HepG2 (cell line): ENCODE measurements around the gene ITM2B. TPM values are rescaled to one million over a fixed set of nuclear protein-coding genes. Genes with fewer than 3 reads are reported as not detected.

ENCODE experiments used
- ATAC-seq: fragments of 200-7000 bp; cut with Tn5 transposase; 3 replicates; pipeline ENCODE4 v1.9.1; 2020; ENCODE audit warnings: mild to moderate bottlenecking, moderate library complexity
- BruUV-seq: library from RNA; stranded (reverse); fragments of 400-500 nt; replicated peaks from 2 replicates; lab custom pipeline; 2021; lab: Mats Ljungman, UMichigan
- CTCF ChIA-PET: fragments of 300-600 bp; formaldehyde crosslinking; extraction: SDS; loops from one replicate; lab custom pipeline; 2021; ENCODE audit warnings: low total read pairs, inconsistent platforms, low intra/inter-chr PET ratio; lab: Yijun Ruan, JAX
- POLR2A ChIA-PET: fragments of 350-600 bp; sonication (Branson Sonifier 250); formaldehyde crosslinking; loops from one replicate; lab custom pipeline; 2020; ENCODE audit warnings: antibody characterized with exemption, inconsistent platforms; lab: Yijun Ruan, JAX
- DNase-seq: peaks from one replicate; pipeline ENCODE4 v3.0.0-alpha.2; 2015; ENCODE audit warnings: low spot score
- FAIRE-seq: peaks from 3 replicates; lab custom pipeline; 2011; peaks lifted over from hg19 to GRCh38; lab: Jason Lieb, UNC
- H2AFZ ChIP-seq: one replicate; pipeline ENCODE4 v1.6.1; 2011; ENCODE audit warnings: low read length, inconsistent platforms
- H3K27ac ChIP-seq: fragments of 300-600 bp; 3 replicates; pipeline ENCODE4 v1.8.0; 2011; ENCODE audit warnings: mixed run types, mild to moderate bottlenecking, mixed read lengths, low read length, inconsistent platforms; ENCODE audit not compliant: insufficient read depth; ENCODE audit errors: extremely low read length
- H3K27me3 ChIP-seq, 2 experiments: fragments of 200-600 bp in 1 of 2; 2 replicates in 1 of 2; 3 replicates in 1 of 2; pipeline versions ENCODE4 v1.6.0 to v1.8.0; 2011; ENCODE audit warnings: low read length in 2 of 2, mild to moderate bottlenecking in 2 of 2, moderate library complexity in 2 of 2, inconsistent platforms in 1 of 2; ENCODE audit not compliant: insufficient read depth in 2 of 2, control insufficient read depth in 1 of 2
- H3K36me3 ChIP-seq, 2 experiments: fragments of 200-600 bp in 1 of 2; replicated peaks in 1 of 2; 2 replicates in 1 of 2; 3 replicates in 1 of 2; pipeline versions ENCODE4 v1.5.1 to v1.8.0; 2011; ENCODE audit warnings: low read length in 2 of 2, inconsistent platforms in 1 of 2; ENCODE audit not compliant: insufficient read depth in 2 of 2, control insufficient read depth in 1 of 2
- H3K4me1 ChIP-seq: 2 replicates; pipeline ENCODE4 v1.5.1; 2012; ENCODE audit warnings: low read length, inconsistent platforms; ENCODE audit not compliant: insufficient read depth
- H3K4me2 ChIP-seq: 2 replicates; pipeline ENCODE4 v1.6.0; 2011; ENCODE audit warnings: low read depth, low read length, inconsistent platforms
- H3K4me3 ChIP-seq, 3 experiments: fragments of 200-600 bp in 1 of 3; sonication (generic), shearing (Covaris generic) in 1 of 3; replicated peaks in 1 of 3; 2 replicates each; pipeline ENCODE4 v1.5.1; 2011 to 2016; ENCODE audit warnings: low read length in 3 of 3, inconsistent platforms in 2 of 3, low read depth in 2 of 3, mild to moderate bottlenecking in 2 of 3, control low read depth in 1 of 3, mixed read lengths in 1 of 3; ENCODE audit not compliant: insufficient read depth in 1 of 3
- H3K79me2 ChIP-seq: one replicate; pipeline ENCODE4 v1.6.1; 2011; ENCODE audit warnings: low read length, inconsistent platforms; ENCODE audit not compliant: insufficient read depth
- H3K9ac ChIP-seq: 2 replicates; pipeline ENCODE4 v1.6.0; 2011; ENCODE audit warnings: mild to moderate bottlenecking, low read depth, low read length, inconsistent platforms; ENCODE audit not compliant: insufficient read depth
- H3K9me3 ChIP-seq: 2 replicates; pipeline ENCODE4 v1.5.1; 2012; ENCODE audit warnings: mild to moderate bottlenecking, low read length
- H4K20me1 ChIP-seq: 2 replicates; pipeline ENCODE4 v1.6.0; 2011; ENCODE audit warnings: inconsistent platforms, mild to moderate bottlenecking, low read length, moderate library complexity; ENCODE audit not compliant: insufficient read depth
- CREB1 ChIP-seq, 2 experiments: fragments of 450-650 bp in 1 of 2; IDR thresholded peaks; 2 replicates each; pipeline ENCODE4 v1.6.1; 2016 to 2017; ENCODE audit warnings: control low read depth in 1 of 2, mild to moderate bottlenecking in 1 of 2, missing compliant biosample characterization in 1 of 2, missing genetic modification characterization in 1 of 2
- FOXA3 ChIP-seq: IDR thresholded peaks from 2 replicates; pipeline ENCODE4 v1.6.1; 2016; ENCODE audit warnings: missing genetic modification reagents, missing compliant biosample characterization
- FOXP1 ChIP-seq, 2 experiments: fragments of 450-650 bp in 1 of 2; IDR thresholded peaks; 2 replicates each; pipeline ENCODE4 v1.6.1; 2017 to 2018; ENCODE audit warnings: antibody characterized with exemption in 1 of 2
- GATAD2A ChIP-seq: IDR thresholded peaks from 2 replicates; pipeline ENCODE4 v1.6.1; 2016
- NR0B2 ChIP-seq: sonication (generic); formaldehyde crosslinking; IDR thresholded peaks from 2 replicates; pipeline ENCODE4 v1.4.0; 2020; ENCODE audit warnings: mild to moderate bottlenecking, missing genetic modification reagents
- SOX13 ChIP-seq, 3 experiments: fragments of 450-650 bp in 1 of 3; sonication (generic) in 1 of 3; formaldehyde crosslinking in 1 of 3; IDR thresholded peaks in 2 of 3; conservative IDR thresholded peaks in 1 of 3; 2 replicates each; pipeline versions ENCODE4 v1.5.0 to v1.6.1; 2016 to 2020; ENCODE audit warnings: antibody characterized with exemption in 1 of 3, mild to moderate bottlenecking in 1 of 3, missing compliant biosample characterization in 1 of 3, missing genetic modification reagents in 1 of 3, moderate library complexity in 1 of 3
- ZNF614 ChIP-seq: IDR thresholded peaks from 2 replicates; pipeline ENCODE4 v1.6.1; 2018; ENCODE audit warnings: missing biosample characterization, missing genetic modification reagents, inconsistent platforms, borderline replicate concordance
- WGBS: methylation state at CpG from one replicate; pipeline ENCODE4 v1.1.6; 2017; ENCODE audit warnings: low lambda C conversion rate; 5-methylcytosine and 5-hydroxymethylcytosine counted together
- in situ Hi-C: cut with HindIII; loops from 2 replicates; pipeline ENCODE4 v1.10.0; 2017; ENCODE audit warnings: low pct_unique_long_range_greater_than_20kb; ENCODE audit not compliant: extremely low pct_ligation_motif_present
- intact Hi-C: fragments of 100-400 bp; cut with micrococcal nuclease; formaldehyde crosslinking; loops from one replicate; pipeline ENCODE4 v1.10.0; 2022; ENCODE audit not compliant: unreplicated experiment
- polyA plus RNA-seq, 8 experiments: library from polyadenylated mRNA; depleted of rRNA in 3 of 8; stranded (reverse) in 7 of 8; unstranded in 1 of 8; fragments of >200 nt; fragmentation: Illumina TruSeq in 4 of 8; extraction: Trizol in 4 of 8; gene quantifications; 2 replicates each; pipeline versions ENCODE4 v1.2.1 to v1.2.3, GENCODE V29; 2011 to 2016; ENCODE audit warnings: low read depth in 4 of 8, missing spikeins in 1 of 8, mixed read lengths in 1 of 8; ENCODE audit not compliant: insufficient read depth in 1 of 8
- total RNA-seq, 5 experiments: library from RNA; depleted of rRNA; stranded (reverse); fragments of >200 nt; fragmentation: Illumina TruSeq; extraction: Trizol; gene quantifications; 2 replicates each; pipeline ENCODE4 v1.2.3, GENCODE V29; 2016; ENCODE audit warnings: low read depth in 1 of 5

Gene ITM2B
- total and polyA plus RNA-seq, 2 of the 13 experiments (the other 11 are each of a cell fraction or from before 2014, with no cell fraction given) = 158 to 373 TPM

- ChIA-PET POLR2A (interaction anchor here (0.9 kb wide), 1 partner anchor 10 kb away, joined by 3 read pairs; the partner anchor contains the start of gene ITM2B), CTCF (no interaction called here)
- TF ChIP-seq NR0B2 (CRISPR knock-in tag) (no peak), FOXP1 (IDR thresholded peaks at IDR 0.05) (no peak), FOXP1 (CRISPR knock-in tag; IDR thresholded peaks at IDR 0.05) (0 out of 2 replicates have a peak, but pooled peaks have one; percentile 9), SOX13 (IDR thresholded peaks at IDR 0.05) (no peak), SOX13 (CRISPR knock-in tag; conservative IDR thresholded peaks at IDR 0.05 in 1 of 2, IDR thresholded peaks at IDR 0.05 in 1 of 2) (peak in 1 of 2 experiments; percentile 33; a peak in 1 of 4 replicates), CREB1 (IDR thresholded peaks at IDR 0.05) (no peak), CREB1 (CRISPR knock-in tag; IDR thresholded peaks at IDR 0.05) (0 out of 2 replicates have a peak, but pooled peaks have one; percentile 17), FOXA3 (CRISPR knock-in tag) (peak; percentile 31; the same call in 1 of the 2 replicates), ZNF614 (CRISPR knock-in tag) (no peak), GATAD2A (peak; percentile 31; the same call in 1 of the 2 replicates)
- H3K27ac ChIP-seq = no peak overlapping the region
- H3K79me2 ChIP-seq = peaks cover 68% of the 10 kb centered on the region
- no peak overlapping the region for H3K4me3 ChIP-seq
- H3K9ac ChIP-seq = no peak overlapping the region
- DNase-seq (no peak), ATAC-seq (no peak), FAIRE-seq (no peak)
- no TSS peak for BruUV-seq
- H3K4me1 ChIP-seq = peaks cover 56% of the 10 kb centered on the region
- H3K36me3 ChIP-seq = peaks cover 0 to 5% of the 10 kb centered on the region in 2 experiments; a peak in 1 of 5 replicates
- in situ Hi-C loops = no loop called here
- no peaks in the 10 kb centered on the region for H3K9me3 ChIP-seq
- no peak overlapping the region for H3K4me2 ChIP-seq
- peaks cover 4% of the 10 kb centered on the region; the same call in 1 of the 2 replicates for H4K20me1 ChIP-seq
- no peak overlapping the region for H2AFZ ChIP-seq
- intact Hi-C loops = no loop called here
- 75% methylated on average over 1 of the region's 1 CpG for WGBS
- H3K27me3 ChIP-seq = no peaks in the 10 kb centered on the region
Observed at GRCh38 chr13:48242677-48243076, 9.7 kb downstream of the ITM2B start.
